ENCODE data around the gene RUFY4.
"Not testable (repeated sequence)": the region's sequence is repeated elsewhere in the genome, so short reads cannot be mapped to it uniquely, and the experiment has no call there.

RUFY4 gene

GRCh38 chr2:218093879-218094278 is 24.8 kb downstream of the RUFY4 start:
- no peak for DNase-seq (ENCODE audit: low read depth)
- in situ Hi-C loops (cut with HindIII; ENCODE audit: low sequenced_read_pairs): no loop called here
- no peak overlapping the region for H3K4me3 ChIP-seq (ENCODE audit: low read depth, low read length)
- no peak for TF ChIP-seq CTCF (IDR thresholded peaks at IDR 0.05; ENCODE audit: low read depth, low read length, missing control alignments)

GRCh38 chr2:218095853-218096252 is 26.8 kb downstream of the RUFY4 start:
- no peak for DNase-seq (ENCODE audit: low read depth)
- in situ Hi-C loops (cut with HindIII; ENCODE audit: low sequenced_read_pairs): no loop called here
- H3K4me3 ChIP-seq (ENCODE audit: low read depth, low read length): no peak overlapping the region
- no peak for TF ChIP-seq CTCF (IDR thresholded peaks at IDR 0.05; ENCODE audit: low read depth, low read length, missing control alignments)

- no peak for DNase-seq (ENCODE audit: low read depth)
- H3K4me3 ChIP-seq (ENCODE audit: low read depth, low read length): no peak overlapping the region
- in situ Hi-C loops (cut with HindIII; ENCODE audit: low sequenced_read_pairs): no loop called here
- TF ChIP-seq CTCF (IDR thresholded peaks at IDR 0.05; ENCODE audit: low read depth, low read length, missing control alignments): no peak
Measured at GRCh38 chr2:218097975-218098374, 28.9 kb downstream of the RUFY4 start.

- DNase-seq (ENCODE audit: low read depth); in situ Hi-C loops (cut with HindIII; ENCODE audit: low sequenced_read_pairs); H3K4me3 ChIP-seq (ENCODE audit: low read depth, low read length): not testable (repeated sequence)
Measured at GRCh38 chr2:218108834-218109233, 39.8 kb downstream of the RUFY4 start.

- H3K4me3 ChIP-seq (ENCODE audit: low read depth, low read length); DNase-seq (ENCODE audit: low read depth); in situ Hi-C loops (cut with HindIII; ENCODE audit: low sequenced_read_pairs): not testable (repeated sequence)
Measured at GRCh38 chr2:218121789-218122188, 52.7 kb downstream of the RUFY4 start.

- in situ Hi-C loops (cut with HindIII; ENCODE audit: low sequenced_read_pairs); DNase-seq (ENCODE audit: low read depth); H3K4me3 ChIP-seq (ENCODE audit: low read depth, low read length): not testable (repeated sequence)
Measured at GRCh38 chr2:218122286-218122685, 53.2 kb downstream of the RUFY4 start.

- in situ Hi-C loops (cut with HindIII; ENCODE audit: low sequenced_read_pairs): no loop called here
- no peak overlapping the region for H3K4me3 ChIP-seq (ENCODE audit: low read depth, low read length)
- DNase-seq (ENCODE audit: low read depth): no peak
- TF ChIP-seq CTCF (IDR thresholded peaks at IDR 0.05; ENCODE audit: low read depth, low read length, missing control alignments): no peak
Measured at GRCh38 chr2:218123986-218124385, 54.9 kb downstream of the RUFY4 start.

GRCh38 chr2:218125095-218125494 is 56.0 kb downstream of the RUFY4 start:
- no peak for DNase-seq (ENCODE audit: low read depth)
- no peak for TF ChIP-seq CTCF (IDR thresholded peaks at IDR 0.05; ENCODE audit: low read depth, low read length, missing control alignments)
- in situ Hi-C loops (cut with HindIII; ENCODE audit: low sequenced_read_pairs): no loop called here
- H3K4me3 ChIP-seq (ENCODE audit: low read depth, low read length): no peak overlapping the region

Measured in astrocyte of the cerebellum (primary cell).